ENCODE results near the gene NCDN.
"Not testable (repeated sequence)": the region's sequence is repeated elsewhere in the genome, so short reads cannot be mapped to it uniquely, and the experiment has no call there.

Gene NCDN

DNA sequence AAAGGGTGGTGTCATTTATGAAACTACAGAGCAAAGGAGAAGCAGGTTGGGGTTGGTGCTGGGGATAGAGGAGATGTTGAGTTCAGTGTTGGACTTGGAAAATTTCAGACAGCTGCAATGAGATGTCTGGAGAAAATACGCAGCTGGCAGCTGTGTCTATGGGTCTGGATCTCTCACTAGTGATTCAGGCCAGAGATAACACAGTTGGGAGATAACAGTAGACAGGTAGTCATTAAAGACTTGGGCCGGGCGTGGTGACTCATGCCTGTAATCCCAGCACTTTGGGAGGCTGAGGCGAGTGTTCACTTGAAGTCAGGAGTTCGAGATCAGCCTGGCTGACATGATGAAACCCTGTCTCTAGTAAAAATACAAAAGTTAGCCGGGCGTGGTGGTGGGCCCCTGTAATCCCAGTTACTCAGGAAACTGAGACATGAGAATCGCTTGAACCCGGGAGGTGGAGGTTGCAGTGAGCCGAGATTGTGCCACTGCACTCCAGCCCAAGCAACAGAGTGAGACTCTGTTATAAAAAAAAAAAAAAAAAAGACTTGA lies 13.1 kb downstream of the NCDN start:
- DNase-seq (ENCODE audit: low read depth): no peak

DNA sequence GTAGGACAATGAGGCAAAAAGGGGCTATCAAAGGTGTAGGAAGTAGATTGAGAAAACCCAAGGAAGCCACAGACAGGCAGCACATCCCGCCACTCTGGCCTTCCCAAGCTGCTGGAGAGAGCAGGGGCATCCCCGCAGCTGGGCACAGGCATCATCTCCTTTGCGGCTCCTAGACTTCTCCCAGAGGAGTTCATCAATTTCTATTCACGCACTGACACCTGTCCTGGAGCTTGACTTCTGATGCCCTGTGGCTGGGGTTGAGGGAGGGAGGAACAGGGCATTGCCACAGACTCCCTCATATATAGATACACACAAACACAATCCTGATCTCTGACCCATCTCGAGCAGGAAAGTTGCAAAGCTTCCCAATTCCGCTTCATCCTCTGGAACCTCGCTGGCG lies 13.7 kb downstream of the NCDN start:
- no peak for DNase-seq (ENCODE audit: low read depth)

DNA sequence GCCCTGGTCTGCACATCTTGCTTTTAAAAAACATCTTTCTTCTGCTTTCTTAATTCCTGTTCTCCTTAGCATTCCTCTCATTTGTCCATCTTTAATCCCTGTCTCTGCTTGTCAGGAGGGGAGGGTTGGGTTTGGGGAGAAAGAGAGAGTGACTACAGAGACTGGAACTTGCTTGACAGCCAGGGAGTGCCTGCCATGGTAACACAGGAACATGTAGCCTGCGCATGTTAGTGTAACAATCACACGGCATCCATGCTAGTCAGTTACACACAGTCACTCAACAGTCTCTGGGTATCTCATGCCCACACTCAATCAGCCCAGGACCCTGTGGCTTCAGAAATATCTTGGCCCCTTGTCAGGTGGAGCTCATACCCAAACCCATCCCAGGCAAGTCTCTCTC lies 14.7 kb downstream of the NCDN start:
- no peak for DNase-seq (ENCODE audit: low read depth)

DNA sequence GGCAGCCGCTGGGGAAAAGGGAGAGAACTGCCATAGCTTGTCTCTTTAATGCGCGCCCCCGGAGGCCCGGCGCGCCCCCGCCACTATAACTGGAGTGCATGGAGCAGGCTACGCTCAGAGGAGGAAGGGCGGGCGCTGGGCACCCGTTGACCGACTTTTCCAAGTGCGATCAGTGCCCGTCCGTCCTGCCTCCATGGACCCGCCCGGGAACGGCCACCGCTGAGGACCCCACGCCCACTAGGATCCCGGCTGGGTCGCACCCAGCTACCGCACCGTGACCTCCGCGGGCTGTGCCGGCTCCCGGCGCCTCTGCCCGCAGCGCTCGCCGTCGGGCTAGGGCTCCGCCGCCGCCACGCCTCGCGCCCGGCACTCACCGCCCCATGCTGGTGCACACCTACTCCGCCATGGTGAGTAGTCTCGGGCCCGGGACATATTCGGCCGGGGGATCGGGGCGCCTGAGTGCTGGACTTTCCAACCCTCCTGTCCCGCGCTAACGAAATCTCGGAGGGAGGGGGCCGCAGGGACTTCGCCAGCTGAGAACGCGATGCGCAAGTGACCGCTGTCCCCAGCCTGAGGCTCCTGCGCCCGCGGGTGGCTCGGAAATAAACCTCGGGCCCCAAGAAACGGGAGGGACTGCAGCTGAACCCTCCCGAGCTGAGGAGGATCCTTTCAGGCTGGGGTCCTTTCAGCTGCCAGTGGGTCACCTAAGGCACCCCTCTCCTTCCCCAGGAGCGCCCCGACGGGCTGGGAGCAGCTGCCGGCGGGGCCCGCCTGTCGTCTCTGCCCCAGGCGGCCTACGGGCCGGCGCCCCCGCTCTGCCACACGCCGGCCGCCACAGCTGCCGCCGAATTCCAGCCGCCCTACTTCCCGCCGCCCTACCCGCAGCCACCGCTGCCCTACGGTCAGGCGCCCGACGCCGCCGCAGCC lies 15.9 kb downstream of the NCDN start, which contains the start of gene TFAP2E:
TSS of gene TFAP2E (plus strand) at position 117 of the 927 bp plus-strand sequence. CDS start at position 381, 264 bp downstream.
- no peak for DNase-seq (ENCODE audit: low read depth)

DNA sequence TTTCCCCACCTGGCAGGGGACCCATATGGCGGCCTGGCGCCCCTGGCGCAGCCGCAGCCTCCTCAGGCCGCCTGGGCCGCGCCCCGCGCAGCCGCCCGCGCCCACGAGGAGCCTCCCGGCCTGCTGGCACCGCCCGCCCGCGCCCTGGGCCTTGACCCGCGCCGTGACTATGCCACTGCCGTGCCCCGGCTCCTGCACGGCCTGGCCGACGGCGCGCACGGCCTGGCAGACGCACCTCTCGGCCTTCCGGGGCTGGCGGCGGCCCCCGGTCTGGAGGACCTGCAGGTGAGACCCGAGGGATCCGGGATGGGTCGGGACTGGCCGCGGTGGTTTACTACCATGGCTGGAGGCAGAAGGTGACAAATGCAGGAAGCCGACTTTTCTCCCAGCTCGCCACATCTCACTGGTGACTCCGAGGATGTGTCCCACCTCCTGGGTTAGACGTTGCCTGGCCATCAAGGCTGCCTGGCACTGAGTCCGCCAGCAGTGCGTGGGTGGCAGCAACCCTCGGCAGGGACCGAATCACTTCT lies 16.6 kb downstream of the NCDN start:
- no peak for DNase-seq (ENCODE audit: low read depth)

GRCh38 chr1:35574655-35575415 lies 17.2 kb downstream of the NCDN start:
- DNase-seq (ENCODE audit: low read depth): no peak

- DNase-seq (ENCODE audit: low read depth): no peak
Measured at GRCh38 chr1:35575416-35575958, 17.9 kb downstream of the NCDN start.

GRCh38 chr1:35576061-35576765 lies 18.6 kb downstream of the NCDN start:
- DNase-seq (ENCODE audit: low read depth): no peak

DNA sequence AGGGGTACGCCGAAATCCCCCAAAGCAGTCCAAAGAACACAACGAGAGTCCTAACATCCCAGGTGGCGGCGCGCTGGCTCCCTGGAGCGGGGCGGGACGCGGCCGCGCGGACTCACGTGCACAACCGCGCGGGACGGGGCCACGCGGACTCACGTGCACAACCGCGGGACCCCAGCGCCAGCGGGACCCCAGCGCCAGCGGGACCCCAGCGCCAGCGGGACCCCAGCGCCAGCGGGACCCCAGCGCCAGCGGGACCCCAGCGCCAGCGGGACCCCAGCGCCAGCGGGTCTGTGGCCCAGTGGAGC lies 19.1 kb downstream of the NCDN start:
- not testable (repeated sequence) for DNase-seq (ENCODE audit: low read depth)

DNA sequence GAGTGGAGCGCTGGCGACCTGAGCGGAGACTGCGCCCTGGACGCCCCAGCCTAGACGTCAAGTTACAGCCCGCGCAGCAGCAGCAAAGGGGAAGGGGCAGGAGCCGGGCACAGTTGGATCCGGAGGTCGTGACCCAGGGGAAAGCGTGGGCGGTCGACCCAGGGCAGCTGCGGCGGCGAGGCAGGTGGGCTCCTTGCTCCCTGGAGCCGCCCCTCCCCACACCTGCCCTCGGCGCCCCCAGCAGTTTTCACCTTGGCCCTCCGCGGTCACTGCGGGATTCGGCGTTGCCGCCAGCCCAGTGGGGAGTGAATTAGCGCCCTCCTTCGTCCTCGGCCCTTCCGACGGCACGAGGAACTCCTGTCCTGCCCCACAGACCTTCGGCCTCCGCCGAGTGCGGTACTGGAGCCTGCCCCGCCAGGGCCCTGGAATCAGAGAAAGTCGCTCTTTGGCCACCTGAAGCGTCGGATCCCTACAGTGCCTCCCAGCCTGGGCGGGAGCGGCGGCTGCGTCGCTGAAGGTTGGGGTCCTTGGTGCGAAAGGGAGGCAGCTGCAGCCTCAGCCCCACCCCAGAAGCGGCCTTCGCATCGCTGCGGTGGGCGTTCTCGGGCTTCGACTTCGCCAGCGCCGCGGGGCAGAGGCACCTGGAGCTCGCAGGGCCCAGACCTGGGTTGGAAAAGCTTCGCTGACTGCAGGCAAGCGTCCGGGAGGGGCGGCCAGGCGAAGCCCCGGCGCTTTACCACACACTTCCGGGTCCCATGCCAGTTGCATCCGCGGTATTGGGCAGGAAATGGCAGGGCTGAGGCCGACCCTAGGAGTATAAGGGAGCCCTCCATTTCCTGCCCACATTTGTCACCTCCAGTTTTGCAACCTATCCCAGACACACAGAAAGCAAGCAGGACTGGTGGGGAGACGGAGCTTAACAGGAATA lies 19.7 kb downstream of the NCDN start:
- DNase-seq (ENCODE audit: low read depth): no peak

DNA sequence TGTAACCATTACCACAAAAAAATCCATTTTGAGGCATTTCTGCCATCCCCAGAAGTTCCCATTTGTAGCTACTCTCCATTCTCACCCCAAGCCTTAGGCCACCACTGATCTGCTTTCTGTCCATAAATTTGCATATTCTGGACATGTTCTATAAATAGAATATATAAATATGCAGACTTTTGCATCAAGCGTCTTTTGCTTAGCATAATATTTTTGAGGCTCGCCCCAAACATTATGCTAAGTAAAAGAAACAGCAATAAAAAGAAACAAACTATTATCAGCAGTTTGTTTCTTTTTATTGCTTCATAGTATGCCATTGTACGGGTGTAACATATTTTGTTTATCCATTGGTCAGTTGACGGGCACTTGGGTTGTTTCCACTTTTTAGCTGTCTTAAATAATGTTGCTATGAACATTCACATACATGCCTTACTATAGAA lies 23.4 kb downstream of the NCDN start:
- DNase-seq (ENCODE audit: low read depth): no peak

DNA sequence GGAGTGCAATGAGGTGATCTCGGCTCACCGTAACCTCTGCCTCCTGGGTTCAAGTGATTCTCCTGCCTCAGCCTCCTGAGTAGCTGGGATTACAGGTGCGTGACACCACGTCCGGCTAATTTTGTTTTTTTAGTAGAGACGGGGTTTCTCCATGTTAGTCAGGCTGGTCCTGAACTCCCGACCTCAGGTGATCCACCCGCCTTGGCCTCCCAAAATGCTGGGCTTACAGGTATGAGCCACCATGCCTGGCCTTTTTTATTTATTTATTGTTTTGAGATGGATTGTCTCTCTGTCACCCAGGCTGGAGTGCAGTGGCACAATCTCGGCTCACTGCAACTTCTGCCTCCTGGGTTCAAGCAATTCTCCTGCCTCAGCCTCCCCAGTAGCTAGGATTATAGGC lies 24.0 kb downstream of the NCDN start:
- DNase-seq (ENCODE audit: low read depth): not testable (repeated sequence)

DNA sequence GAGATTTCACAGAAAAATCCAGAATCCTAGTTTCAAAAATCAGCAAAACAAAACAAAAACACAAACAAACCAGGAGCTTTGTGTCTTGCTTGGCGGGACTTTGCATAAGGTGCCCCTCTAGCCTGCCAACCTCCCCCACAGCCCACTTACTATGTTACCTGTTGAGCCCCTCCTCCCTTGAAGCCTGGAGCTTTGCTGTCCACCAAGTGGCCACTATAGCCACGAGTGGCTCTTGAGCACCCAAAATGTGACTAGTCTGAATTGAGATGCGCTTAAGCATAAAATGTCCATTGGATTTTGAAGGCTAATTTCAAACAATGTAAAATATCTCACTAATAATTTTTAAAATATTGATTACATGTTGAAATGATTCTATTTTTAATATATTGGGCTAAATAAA lies 27.7 kb downstream of the NCDN start:
- no peak for DNase-seq (ENCODE audit: low read depth)

DNA sequence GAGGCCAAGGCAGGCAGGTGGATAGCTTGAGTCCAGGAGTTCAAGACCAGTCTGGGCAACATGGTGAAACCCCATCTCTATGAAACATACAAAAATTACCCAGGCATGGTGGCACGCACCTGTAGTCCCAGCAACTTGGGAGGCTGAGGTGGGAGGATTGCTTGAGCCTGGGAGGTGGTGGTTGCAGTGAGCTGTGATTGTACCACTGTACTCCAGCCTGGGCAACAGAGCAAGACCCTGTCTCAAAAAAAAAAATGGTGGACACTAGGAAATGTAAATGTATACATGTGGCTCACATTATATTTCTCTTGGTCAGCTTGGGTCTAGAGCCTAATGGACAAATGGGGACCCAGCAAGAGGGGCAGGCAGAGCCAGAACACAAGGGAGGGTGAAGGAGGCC lies 28.2 kb downstream of the NCDN start:
- not testable (repeated sequence) for DNase-seq (ENCODE audit: low read depth)

GRCh38 chr1:35586808-35587207 lies 29.2 kb downstream of the NCDN start:
- DNase-seq (ENCODE audit: low read depth): no peak

- DNase-seq (ENCODE audit: low read depth): no peak
Measured at GRCh38 chr1:35587736-35588135, 30.1 kb downstream of the NCDN start.

- DNase-seq (ENCODE audit: low read depth): no peak
Measured at GRCh38 chr1:35588197-35588910, 30.8 kb downstream of the NCDN start.

- DNase-seq (ENCODE audit: low read depth): no peak
Measured at GRCh38 chr1:35589516-35590427, 32.2 kb downstream of the NCDN start.

Measured in T follicular helper cell (primary cell).